BLaER1 treated with 17β-estradiol and CSF1 and Interleukin-3, amounts not matched to agents 10 nM and 100 nM (cell line): ENCODE results near the gene RFFL.
"Not testable (repeated sequence)": the region's sequence is repeated elsewhere in the genome, so short reads cannot be mapped to it uniquely, and the experiment has no call there.

ENCODE experiments used
- H3K27ac ChIP-seq, 11 experiments: shearing (Covaris generic); formaldehyde crosslinking; 2 replicates each; pipeline ENCODE4 v1.8.1; 2022
- H3K27me3 ChIP-seq, 11 experiments: shearing (Covaris generic); formaldehyde crosslinking; 2 replicates each; pipeline ENCODE4 v1.8.1; 2022
- H3K36me3 ChIP-seq, 11 experiments: shearing (Covaris generic); formaldehyde crosslinking; 2 replicates each; pipeline ENCODE4 v1.8.1; 2022
- H3K4me1 ChIP-seq, 10 experiments: shearing (Covaris generic); formaldehyde crosslinking; 2 replicates each; pipeline ENCODE4 v1.8.1; 2022
- H3K4me2 ChIP-seq, 11 experiments: shearing (Covaris generic); formaldehyde crosslinking; 2 replicates each; pipeline ENCODE4 v1.8.1; 2022
- H3K4me3 ChIP-seq, 10 experiments: shearing (Covaris generic); formaldehyde crosslinking; 2 replicates each; pipeline ENCODE4 v1.8.1; 2022
- H3K9ac ChIP-seq, 11 experiments: shearing (Covaris generic); formaldehyde crosslinking; 2 replicates each; pipeline ENCODE4 v1.8.1; 2022
- H3K9me3 ChIP-seq, 11 experiments: shearing (Covaris generic); formaldehyde crosslinking; replicated peaks in 1 of 11; 2 replicates each; pipeline ENCODE4 v1.8.1; 2022
- H4K20me1 ChIP-seq, 11 experiments: shearing (Covaris generic); formaldehyde crosslinking; 2 replicates each; pipeline ENCODE4 v1.8.1; 2022
- Cebpa-rat ChIP-seq, 11 experiments: shearing (Covaris generic); IDR thresholded peaks; 2 replicates each; pipeline ENCODE4 v1.8.1; 2022

RFFL gene, protein sequence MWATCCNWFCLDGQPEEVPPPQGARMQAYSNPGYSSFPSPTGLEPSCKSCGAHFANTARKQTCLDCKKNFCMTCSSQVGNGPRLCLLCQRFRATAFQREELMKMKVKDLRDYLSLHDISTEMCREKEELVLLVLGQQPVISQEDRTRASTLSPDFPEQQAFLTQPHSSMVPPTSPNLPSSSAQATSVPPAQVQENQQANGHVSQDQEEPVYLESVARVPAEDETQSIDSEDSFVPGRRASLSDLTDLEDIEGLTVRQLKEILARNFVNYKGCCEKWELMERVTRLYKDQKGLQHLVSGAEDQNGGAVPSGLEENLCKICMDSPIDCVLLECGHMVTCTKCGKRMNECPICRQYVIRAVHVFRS

GRCh38 chr17:35063514-35064223 is at the start of gene RFFL:
Gene RFFL (minus strand): TSS chr17:35063707. CDS start chr17:35026553, 37,154 bp downstream.
- peak within 1 kb of the TSS; percentile 76 to 91 (median 86) for H3K9ac ChIP-seq
- peaks cover 33 to 84% (median 78%) of the 10 kb centered on the region in 10 experiments for H3K4me1 ChIP-seq
- peaks cover 6 to 40% (median 31%) of the 10 kb centered on the region in 11 experiments; a peak in 19 of 22 replicates for H3K36me3 ChIP-seq
- H3K9me3 ChIP-seq, result peaks cover 0 to 18% (median 0%) of the 10 kb centered on the region in 11 experiments; a peak in 4 of 22 replicates
- peak within 1 kb of the TSS; percentile 86 to 99 (median 95) for H3K27ac ChIP-seq
- H4K20me1 ChIP-seq, result no peaks in the 10 kb centered on the region; a peak in 1 of 22 replicates
- H3K4me3 ChIP-seq, result peak within 1 kb of the TSS in 9 of 10 experiments; percentile 5 to 56 (median 39); a peak in 13 of 20 replicates
- TF ChIP-seq Cebpa-rat (IDR thresholded peaks at IDR 0.05), result peak; percentile 96 to 100 (median 99)
- no peaks in the 10 kb centered on the region for H3K27me3 ChIP-seq
- H3K4me2 ChIP-seq, result peak within 1 kb of the TSS; percentile 66 to 93 (median 82)

- H4K20me1 ChIP-seq, H3K27me3 ChIP-seq, H3K4me3 ChIP-seq, H3K27ac ChIP-seq, H3K9ac ChIP-seq, H3K9me3 ChIP-seq, H3K4me2 ChIP-seq: not testable (repeated sequence)
- Histone ChIP-seq H3K36me3 (peaks cover 10 to 53% (median 33%) of the 10 kb centered on the region in 11 experiments), H3K4me1 (peaks cover 0 to 23% (median 12%) of the 10 kb centered on the region in 10 experiments; a peak in 15 of 20 replicates)
These were observed 47.3 kb upstream of the RFFL start for GRCh38 chr17:35110791-35111190.

- H3K4me1 ChIP-seq, result peaks cover 0 to 31% (median 15%) of the 10 kb centered on the region in 10 experiments; a peak in 15 of 20 replicates
- no peak overlapping the region for H3K4me3 ChIP-seq
- peaks cover 0 to 6% (median 0%) of the 10 kb centered on the region in 11 experiments; a peak in 1 of 22 replicates for H3K9me3 ChIP-seq
- no peak overlapping the region for H3K27ac ChIP-seq
- peaks cover 43 to 79% (median 69%) of the 10 kb centered on the region in 11 experiments for H3K36me3 ChIP-seq
- peaks cover 0 to 3% (median 0%) of the 10 kb centered on the region in 11 experiments; a peak in 1 of 22 replicates for H4K20me1 ChIP-seq
- no peak overlapping the region for H3K4me2 ChIP-seq
- no peak for TF ChIP-seq Cebpa-rat (IDR thresholded peaks at IDR 0.05)
- no peaks in the 10 kb centered on the region for H3K27me3 ChIP-seq
- H3K9ac ChIP-seq, result no peak overlapping the region
These were observed 41.4 kb upstream of the RFFL start for GRCh38 chr17:35104844-35105450.

GRCh38 chr17:35103271-35103670 is 39.8 kb upstream of the RFFL start:
- no peak for TF ChIP-seq Cebpa-rat (IDR thresholded peaks at IDR 0.05)
- peaks cover 0 to 43% (median 17%) of the 10 kb centered on the region in 10 experiments; a peak in 16 of 20 replicates for H3K4me1 ChIP-seq
- peaks cover 0 to 3% (median 0%) of the 10 kb centered on the region in 11 experiments; a peak in 1 of 22 replicates for H4K20me1 ChIP-seq
- no peaks in the 10 kb centered on the region for H3K27me3 ChIP-seq
- peaks cover 0 to 6% (median 0%) of the 10 kb centered on the region in 11 experiments; a peak in 1 of 22 replicates for H3K9me3 ChIP-seq
- H3K9ac ChIP-seq, result no peak overlapping the region
- H3K36me3 ChIP-seq, result peaks cover 52 to 96% (median 85%) of the 10 kb centered on the region in 11 experiments
- H3K27ac ChIP-seq, result no peak overlapping the region
- H3K4me3 ChIP-seq, result no peak overlapping the region
- H3K4me2 ChIP-seq, result no peak overlapping the region

DNA sequence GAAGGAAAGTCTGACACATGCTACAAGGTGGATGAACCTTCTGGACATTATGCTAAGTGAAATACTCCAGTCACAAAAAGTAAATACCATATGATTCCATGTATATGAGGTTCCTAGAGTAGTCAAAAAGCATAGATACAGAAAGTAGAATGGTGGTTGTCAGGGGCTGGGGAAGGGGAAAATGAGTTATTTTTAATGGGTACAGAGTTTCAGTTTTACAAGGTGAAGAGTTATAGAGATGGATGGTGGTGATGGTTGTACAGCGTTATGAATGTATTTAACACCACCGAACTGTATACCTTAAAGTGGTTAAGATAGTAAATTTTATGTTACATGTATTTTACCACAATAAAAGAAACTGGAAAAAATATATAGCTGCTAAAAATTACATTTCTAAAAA is 38.2 kb upstream of the RFFL start:
- Histone ChIP-seq H3K27me3 (no peaks in the 10 kb centered on the region), H4K20me1 (0 out of 22 replicates have a peak, but pooled peaks cover 0 to 3% (median 0%) of the 10 kb centered on the region in 11 experiments), H3K27ac (no peak overlapping the region), H3K4me1 (peaks cover 0 to 37% (median 12%) of the 10 kb centered on the region in 10 experiments; a peak in 13 of 20 replicates), H3K4me2 (no peak overlapping the region), H3K9ac (no peak overlapping the region; a peak in 1 of 22 replicates), H3K4me3 (no peak overlapping the region), H3K9me3 (peaks cover 0 to 6% (median 0%) of the 10 kb centered on the region in 11 experiments; a peak in 1 of 22 replicates), H3K36me3 (peaks cover 51 to 92% (median 83%) of the 10 kb centered on the region in 11 experiments)
- TF ChIP-seq Cebpa-rat (IDR thresholded peaks at IDR 0.05), result no peak

GRCh38 chr17:35101036-35101435 is 37.5 kb upstream of the RFFL start:
- TF ChIP-seq Cebpa-rat (IDR thresholded peaks at IDR 0.05), result no peak
- Histone ChIP-seq H3K4me3 (no peak overlapping the region), H3K36me3 (peaks cover 44 to 92% (median 78%) of the 10 kb centered on the region in 11 experiments), H3K9ac (no peak overlapping the region), H3K27ac (peak overlapping the region in 2 of 11 experiments; percentile 22 to 49; a peak in 3 of 22 replicates), H3K4me1 (peaks cover 0 to 42% (median 12%) of the 10 kb centered on the region in 10 experiments; a peak in 13 of 20 replicates), H3K27me3 (no peaks in the 10 kb centered on the region), H3K9me3 (peaks cover 0 to 4% (median 0%) of the 10 kb centered on the region in 11 experiments; a peak in 1 of 22 replicates), H3K4me2 (peak overlapping the region in 3 of 11 experiments; percentile 18 to 54 (median 49); a peak in 6 of 22 replicates), H4K20me1 (0 out of 22 replicates have a peak, but pooled peaks cover 0 to 3% (median 0%) of the 10 kb centered on the region in 11 experiments)

GRCh38 chr17:35099908-35100307 is 36.4 kb upstream of the RFFL start:
- Histone ChIP-seq H3K27ac (peak overlapping the region in 2 of 11 experiments; percentile 7 to 22; a peak in 1 of 22 replicates), H3K9ac (no peak overlapping the region), H3K9me3 (no peaks in the 10 kb centered on the region), H3K4me3 (no peak overlapping the region), H3K27me3 (no peaks in the 10 kb centered on the region), H3K4me1 (peaks cover 0 to 51% (median 15%) of the 10 kb centered on the region in 10 experiments; a peak in 14 of 20 replicates), H3K36me3 (peaks cover 33 to 82% (median 67%) of the 10 kb centered on the region in 11 experiments), H3K4me2 (peak overlapping the region in 3 of 11 experiments; percentile 18 to 54 (median 49); a peak in 2 of 22 replicates), H4K20me1 (0 out of 22 replicates have a peak, but pooled peaks cover 0 to 3% (median 0%) of the 10 kb centered on the region in 11 experiments)
- TF ChIP-seq Cebpa-rat (IDR thresholded peaks at IDR 0.05), result no peak

DNA sequence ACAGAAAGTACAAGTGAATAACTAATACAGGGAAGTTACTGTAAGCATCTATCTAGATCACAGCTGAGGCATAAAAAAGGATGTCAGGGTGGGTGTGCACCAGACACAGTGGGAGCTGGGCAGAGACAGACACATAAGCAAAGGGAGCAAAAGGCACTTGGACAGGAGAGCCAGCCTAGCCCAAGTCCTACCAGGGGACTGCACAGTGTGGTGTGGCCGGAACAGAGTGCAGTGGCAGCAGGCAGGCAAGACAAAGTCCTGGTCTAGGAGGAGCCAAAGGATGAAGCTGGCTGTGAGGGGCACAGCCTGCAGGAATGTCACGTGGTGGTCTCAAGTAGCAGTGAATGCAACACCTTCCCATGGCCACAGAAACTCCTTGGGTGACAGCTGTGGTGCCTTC is 34.3 kb upstream of the RFFL start:
- Histone ChIP-seq H3K27ac (0 out of 22 replicates have a peak overlapping the region, but pooled peaks of 1 of the 11 experiments have one; percentile 2), H4K20me1 (no peaks in the 10 kb centered on the region), H3K9me3 (no peaks in the 10 kb centered on the region), H3K9ac (no peak overlapping the region), H3K4me3 (no peak overlapping the region), H3K4me1 (peaks cover 0 to 60% (median 18%) of the 10 kb centered on the region in 10 experiments; a peak in 14 of 20 replicates), H3K36me3 (peaks cover 26 to 62% (median 48%) of the 10 kb centered on the region in 11 experiments), H3K4me2 (0 out of 22 replicates have a peak overlapping the region, but pooled peaks of 1 of the 11 experiments have one; percentile 30), H3K27me3 (no peaks in the 10 kb centered on the region)
- no peak for TF ChIP-seq Cebpa-rat (IDR thresholded peaks at IDR 0.05)
